ENCODE measurements around the gene TRNT1.

The TRNT1 gene

GRCh38 chr3:3126477-3127431, at the start of gene TRNT1:
TSS of gene TRNT1 (plus strand) at chr3:3126940. CDS start at chr3:3129041, 2,101 bp downstream.
- peak; percentile 92 to 95 (median 94) for DNase-seq

GRCh38 chr3:3080309-3080708, 46.4 kb upstream of the TRNT1 start:
- no peak for DNase-seq

GRCh38 chr3:3081381-3082233, 45.1 kb upstream of the TRNT1 start:
- DNase-seq, result no peak

GRCh38 chr3:3082234-3082924, 44.4 kb upstream of the TRNT1 start:
- DNase-seq, result no peak

GRCh38 chr3:3084890-3085289, 41.9 kb upstream of the TRNT1 start:
- no peak for DNase-seq

- no peak for DNase-seq
These were observed 41.0 kb upstream of the TRNT1 start for GRCh38 chr3:3085782-3086181.

GRCh38 chr3:3086239-3086638, 40.5 kb upstream of the TRNT1 start:
- DNase-seq, result no peak

GRCh38 chr3:3087279-3087678, 39.5 kb upstream of the TRNT1 start:
- DNase-seq, result no peak

GRCh38 chr3:3087716-3088465, 38.8 kb upstream of the TRNT1 start:
- DNase-seq, result no peak

GRCh38 chr3:3089017-3089416, 37.7 kb upstream of the TRNT1 start:
- DNase-seq, result no peak

- DNase-seq, result no peak
These were observed 28.8 kb upstream of the TRNT1 start for GRCh38 chr3:3097958-3098357.

- no peak for DNase-seq
These were observed 24.9 kb upstream of the TRNT1 start for GRCh38 chr3:3101660-3102458.

GRCh38 chr3:3102751-3103150, 24.0 kb upstream of the TRNT1 start:
- DNase-seq, result no peak

- no peak for DNase-seq
These were observed 21.5 kb upstream of the TRNT1 start for GRCh38 chr3:3105246-3105645.

GRCh38 chr3:3105815-3106214, 20.9 kb upstream of the TRNT1 start:
- no peak for DNase-seq

GRCh38 chr3:3107181-3107580, 19.6 kb upstream of the TRNT1 start:
- DNase-seq, result no peak

- no peak for DNase-seq
These were observed 18.9 kb upstream of the TRNT1 start for GRCh38 chr3:3107858-3108257.

GRCh38 chr3:3109407-3110298, 17.1 kb upstream of the TRNT1 start:
- no peak for DNase-seq

GRCh38 chr3:3110299-3110630, 16.5 kb upstream of the TRNT1 start, which contains the start of gene IL5RA:
TSS of gene IL5RA (minus strand) at chr3:3110374. CDS start at chr3:3104984, 5,390 bp downstream.
- no peak for DNase-seq

- DNase-seq, result no peak
These were observed 15.9 kb upstream of the TRNT1 start for GRCh38 chr3:3110749-3111361.

All from stimulated activated naive CD4-positive, alpha-beta T cell (primary cell).